HepG2 (cell line): ENCODE measurements around the gene EEF1A1. TPM values are rescaled to one million over a fixed set of nuclear protein-coding genes. Genes with fewer than 3 reads are reported as not detected.
A peak's percentile ranks its signal among the peaks of the same experiment; 100 is the strongest.

Experiments
- AFF4 ChIP-seq: sonication (generic); formaldehyde crosslinking; IDR thresholded peaks from 2 replicates; pipeline ENCODE4 v1.4.0; 2020; ENCODE audit warnings: missing genetic modification reagents
- ARNT ChIP-seq: fragments of 450-650 bp; IDR thresholded peaks from 2 replicates; pipeline ENCODE4 v1.6.1; 2017
- ATF4 ChIP-seq, 2 experiments: fragments of 450-650 bp in 1 of 2; sonication (generic) in 1 of 2; formaldehyde crosslinking; IDR thresholded peaks; 2 replicates each; pipeline versions ENCODE4 v1.5.0 to v1.8.0; 2020 to 2022; ENCODE audit warnings: mild to moderate bottlenecking in 1 of 2, missing genetic modification reagents in 1 of 2
- DNMT1 ChIP-seq: sonication (generic); formaldehyde crosslinking; IDR thresholded peaks from 2 replicates; pipeline ENCODE4 v1.5.1; 2020; ENCODE audit warnings: mild to moderate bottlenecking, missing genetic modification reagents
- E2F1 ChIP-seq: sonication (generic); formaldehyde crosslinking; IDR thresholded peaks from 2 replicates; pipeline ENCODE4 v1.5.0; 2020; ENCODE audit warnings: missing genetic modification reagents
- FIP1L1 ChIP-seq: fragments of 200-400 bp; formaldehyde crosslinking; IDR thresholded peaks from 2 replicates; pipeline ENCODE4 v1.6.1; 2018; ENCODE audit warnings: low read depth, mild to moderate bottlenecking, low read length, moderate library complexity, borderline replicate concordance; ENCODE audit not compliant: insufficient read depth
- HNRNPL ChIP-seq: fragments of 200-400 bp; formaldehyde crosslinking; IDR thresholded peaks from 2 replicates; pipeline ENCODE4 v1.6.1; 2017; ENCODE audit warnings: mild to moderate bottlenecking, low read depth, low read length
- MXD1 ChIP-seq: sonication (generic); formaldehyde crosslinking; IDR thresholded peaks from 2 replicates; pipeline ENCODE4 v1.4.0; 2020; ENCODE audit warnings: mild to moderate bottlenecking, missing genetic modification reagents
- SRSF9 ChIP-seq: fragments of 200-400 bp; formaldehyde crosslinking; IDR thresholded peaks from 2 replicates; pipeline ENCODE4 v1.6.1; 2018; ENCODE audit warnings: borderline replicate concordance, mild to moderate bottlenecking, low read depth, low read length; ENCODE audit not compliant: insufficient read depth, poor library complexity, severe bottlenecking
- ZFP36L2 ChIP-seq: sonication (generic); formaldehyde crosslinking; IDR thresholded peaks from 2 replicates; pipeline ENCODE4 v1.4.0; 2020; ENCODE audit warnings: missing genetic modification reagents
- ZNF747 ChIP-seq: sonication (generic); formaldehyde crosslinking; IDR thresholded peaks from 2 replicates; pipeline ENCODE4 v1.8.1; 2023; ENCODE audit warnings: missing genetic modification reagents, mild to moderate bottlenecking, borderline replicate concordance
- ZNF781 ChIP-seq: sonication (generic); formaldehyde crosslinking; IDR thresholded peaks from 2 replicates; pipeline ENCODE4 v1.5.1; 2020; ENCODE audit warnings: borderline replicate concordance, mild to moderate bottlenecking, missing genetic modification reagents; ENCODE audit errors: not compliant biosample characterization
- ZSCAN25 ChIP-seq: sonication (generic); formaldehyde crosslinking; IDR thresholded peaks from 2 replicates; pipeline ENCODE4 v1.8.0; 2022; ENCODE audit warnings: mild to moderate bottlenecking, missing genetic modification reagents
- polyA plus RNA-seq, 8 experiments: library from polyadenylated mRNA; depleted of rRNA in 3 of 8; stranded (reverse) in 7 of 8; unstranded in 1 of 8; fragments of >200 nt; fragmentation: Illumina TruSeq in 4 of 8; extraction: Trizol in 4 of 8; gene quantifications; 2 replicates each; pipeline versions ENCODE4 v1.2.1 to v1.2.3, GENCODE V29; 2011 to 2016; ENCODE audit warnings: low read depth in 4 of 8, missing spikeins in 1 of 8, mixed read lengths in 1 of 8; ENCODE audit not compliant: insufficient read depth in 1 of 8
- total RNA-seq, 5 experiments: library from RNA; depleted of rRNA; stranded (reverse); fragments of >200 nt; fragmentation: Illumina TruSeq; extraction: Trizol; gene quantifications; 2 replicates each; pipeline ENCODE4 v1.2.3, GENCODE V29; 2016; ENCODE audit warnings: low read depth in 1 of 5
- TF ChIP-seq, protein P1 (sequence below): sonication (generic); formaldehyde crosslinking; IDR thresholded peaks from 2 replicates; pipeline ENCODE4 v1.5.0; 2020; ENCODE audit warnings: mild to moderate bottlenecking, missing genetic modification reagents
- TF ChIP-seq, protein P2 (sequence below): sonication (generic); formaldehyde crosslinking; IDR thresholded peaks from 2 replicates; pipeline ENCODE4 v1.5.0; 2020; ENCODE audit warnings: missing genetic modification reagents, mild to moderate bottlenecking, borderline replicate concordance

The EEF1A1 gene
- total and polyA plus RNA-seq, 2 of the 13 experiments (the other 11 are each of a cell fraction or from before 2014, with no cell fraction given): 13,726 to 17,172 TPM

DNA sequence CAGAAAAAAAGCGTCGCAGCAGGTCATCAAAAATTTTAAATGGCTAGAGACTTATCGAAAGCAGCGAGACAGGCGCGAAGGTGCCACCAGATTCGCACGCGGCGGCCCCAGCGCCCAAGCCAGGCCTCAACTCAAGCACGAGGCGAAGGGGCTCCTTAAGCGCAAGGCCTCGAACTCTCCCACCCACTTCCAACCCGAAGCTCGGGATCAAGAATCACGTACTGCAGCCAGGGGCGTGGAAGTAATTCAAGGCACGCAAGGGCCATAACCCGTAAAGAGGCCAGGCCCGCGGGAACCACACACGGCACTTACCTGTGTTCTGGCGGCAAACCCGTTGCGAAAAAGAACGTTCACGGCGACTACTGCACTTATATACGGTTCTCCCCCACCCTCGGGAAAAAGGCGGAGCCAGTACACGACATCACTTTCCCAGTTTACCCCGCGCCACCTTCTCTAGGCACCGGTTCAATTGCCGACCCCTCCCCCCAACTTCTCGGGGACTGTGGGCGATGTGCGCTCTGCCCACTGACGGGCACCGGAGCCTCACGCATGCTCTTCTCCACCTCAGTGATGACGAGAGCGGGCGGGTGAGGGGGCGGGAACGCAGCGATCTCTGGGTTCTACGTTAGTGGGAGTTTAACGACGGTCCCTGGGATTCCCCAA is at the start of gene EEF1A1 (continued):
- no peak for TF ChIP-seq SRSF9
- TF ChIP-seq AFF4 (CRISPR knock-in tag): no peak; the same call in 1 of the 2 replicates
- no peak for TF ChIP-seq ZSCAN25 (CRISPR knock-in tag)
- peak in 1 of 2 experiments; percentile 50; a peak in 1 of 4 replicates for TF ChIP-seq ATF4 (CRISPR knock-in tag; IDR thresholded peaks at IDR 0.05)
- TF ChIP-seq ZFP36L2 (CRISPR knock-in tag): no peak
- TF ChIP-seq, protein P1, sequence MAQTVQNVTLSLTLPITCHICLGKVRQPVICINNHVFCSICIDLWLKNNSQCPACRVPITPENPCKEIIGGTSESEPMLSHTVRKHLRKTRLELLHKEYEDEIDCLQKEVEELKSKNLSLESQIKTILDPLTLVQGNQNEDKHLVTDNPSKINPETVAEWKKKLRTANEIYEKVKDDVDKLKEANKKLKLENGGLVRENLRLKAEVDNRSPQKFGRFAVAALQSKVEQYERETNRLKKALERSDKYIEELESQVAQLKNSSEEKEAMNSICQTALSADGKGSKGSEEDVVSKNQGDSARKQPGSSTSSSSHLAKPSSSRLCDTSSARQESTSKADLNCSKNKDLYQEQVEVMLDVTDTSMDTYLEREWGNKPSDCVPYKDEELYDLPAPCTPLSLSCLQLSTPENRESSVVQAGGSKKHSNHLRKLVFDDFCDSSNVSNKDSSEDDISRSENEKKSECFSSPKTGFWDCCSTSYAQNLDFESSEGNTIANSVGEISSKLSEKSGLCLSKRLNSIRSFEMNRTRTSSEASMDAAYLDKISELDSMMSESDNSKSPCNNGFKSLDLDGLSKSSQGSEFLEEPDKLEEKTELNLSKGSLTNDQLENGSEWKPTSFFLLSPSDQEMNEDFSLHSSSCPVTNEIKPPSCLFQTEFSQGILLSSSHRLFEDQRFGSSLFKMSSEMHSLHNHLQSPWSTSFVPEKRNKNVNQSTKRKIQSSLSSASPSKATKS: peak; percentile 71; the same call in 1 of the 2 replicates
- TF ChIP-seq ARNT: no peak
- TF ChIP-seq HNRNPL: peak; percentile 95
- TF ChIP-seq, protein P2, sequence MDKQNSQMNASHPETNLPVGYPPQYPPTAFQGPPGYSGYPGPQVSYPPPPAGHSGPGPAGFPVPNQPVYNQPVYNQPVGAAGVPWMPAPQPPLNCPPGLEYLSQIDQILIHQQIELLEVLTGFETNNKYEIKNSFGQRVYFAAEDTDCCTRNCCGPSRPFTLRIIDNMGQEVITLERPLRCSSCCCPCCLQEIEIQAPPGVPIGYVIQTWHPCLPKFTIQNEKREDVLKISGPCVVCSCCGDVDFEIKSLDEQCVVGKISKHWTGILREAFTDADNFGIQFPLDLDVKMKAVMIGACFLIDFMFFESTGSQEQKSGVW: peak; percentile 41; the same call in 1 of the 2 replicates
- TF ChIP-seq FIP1L1: no peak; the same call in none of the 2 replicates
- no peak for TF ChIP-seq DNMT1
- TF ChIP-seq MXD1 (CRISPR knock-in tag): peak; percentile 50; the same call in 1 of the 2 replicates
- TF ChIP-seq E2F1: peak; percentile 68
- peak; percentile 2; the same call in 1 of the 2 replicates for TF ChIP-seq ZNF747 (CRISPR knock-in tag)
- peak; percentile 81 for TF ChIP-seq ZNF781 (CRISPR knock-in tag)
